A673 (cell line): Measurements from ENCODE around the gene KISS1. TPM values are rescaled to one million over a fixed set of nuclear protein-coding genes. Genes with fewer than 3 reads are reported as not detected.

ENCODE experiments used
- BruUV-seq: library from RNA; stranded (reverse); fragments of 400-500 nt; replicated peaks from 2 replicates; lab custom pipeline; 2021; lab: Mats Ljungman, UMichigan
- CTCF ChIA-PET: fragments of 300-600 bp; sonication (Branson Sonifier 250); formaldehyde crosslinking; loops from one replicate; lab custom pipeline; 2022; ENCODE audit warnings: antibody characterized with exemption; lab: Charles Lee
- POLR2A ChIA-PET: fragments of 300-600 bp; sonication (Branson Sonifier 250); formaldehyde crosslinking; loops from one replicate; lab custom pipeline; 2022; ENCODE audit warnings: antibody characterized with exemption; ENCODE audit not compliant: low non-redundant PET; lab: Charles Lee
- DNase-seq: peaks from one replicate; pipeline ENCODE4 v3.0.0-alpha.2; 2015; ENCODE audit warnings: low spot score
- H3K27ac ChIP-seq: fragments of 200-600 bp; sonication (generic); 2 replicates; pipeline ENCODE4 v1.5.1; 2016; ENCODE audit warnings: mixed run types, low read depth, mild to moderate bottlenecking, mixed read lengths, antibody characterized with exemption, low read length; ENCODE audit not compliant: poor library complexity, severe bottlenecking
- H3K27me3 ChIP-seq: fragments of 200-600 bp; sonication (generic); replicated peaks from 2 replicates; pipeline ENCODE4 v1.6.1; 2017; ENCODE audit warnings: mixed run types, low read depth, mild to moderate bottlenecking, mixed read lengths, antibody characterized with exemption, low read length; ENCODE audit not compliant: insufficient read depth, poor library complexity
- H3K36me3 ChIP-seq: fragments of 200-600 bp; sonication (generic); 2 replicates; pipeline ENCODE4 v1.6.1; 2016; ENCODE audit warnings: mixed run types, mild to moderate bottlenecking, mixed read lengths, antibody characterized with exemption, low read length; ENCODE audit not compliant: insufficient read depth, poor library complexity, severe bottlenecking
- H3K4me1 ChIP-seq: fragments of 200-600 bp; sonication (generic); 2 replicates; pipeline ENCODE4 v1.6.1; 2017; ENCODE audit warnings: mixed run types, mild to moderate bottlenecking, mixed read lengths, antibody characterized with exemption, low read length; ENCODE audit not compliant: insufficient read depth, poor library complexity, severe bottlenecking
- H3K4me3 ChIP-seq: fragments of 200-600 bp; sonication (generic); 2 replicates; pipeline ENCODE4 v1.5.1; 2016; ENCODE audit warnings: low read depth, mixed run types, mild to moderate bottlenecking, mixed read lengths, low read length; ENCODE audit not compliant: poor library complexity, severe bottlenecking
- H3K9me3 ChIP-seq: fragments of 200-600 bp; sonication (generic); 2 replicates; pipeline ENCODE4 v1.6.1; 2016; ENCODE audit warnings: mixed run types, low read depth, mild to moderate bottlenecking, mixed read lengths, antibody characterized with exemption, low read length; ENCODE audit not compliant: poor library complexity, severe bottlenecking
- EZH2 ChIP-seq: fragments of 200-600 bp; sonication (generic); IDR thresholded peaks from 2 replicates; pipeline ENCODE4 v1.6.1; 2017; ENCODE audit warnings: borderline replicate concordance, low read depth, mild to moderate bottlenecking, mixed read lengths, antibody characterized with exemption, low read length; ENCODE audit not compliant: poor library complexity, severe bottlenecking
- intact Hi-C: fragments of 100-400 bp; cut with micrococcal nuclease; formaldehyde crosslinking; loops from one replicate; pipeline ENCODE4 v1.10.0; 2022; ENCODE audit not compliant: unreplicated experiment
- total RNA-seq: library from RNA; stranded (reverse); gene quantifications from 2 replicates; pipeline ENCODE4 v1.2.3, GENCODE V29; 2021
- TF ChIP-seq, protein P1 (sequence below): fragments of 300-800, 200-600 bp; sonication (generic); conservative IDR thresholded peaks from 2 replicates; pipeline ENCODE4 v1.5.1; 2017; ENCODE audit warnings: low read depth, mild to moderate bottlenecking, antibody characterized with exemption, low read length, moderate library complexity, mixed read lengths

KISS1 gene
- total RNA-seq, 1 experiment from 2014 or later = not detected

DNA sequence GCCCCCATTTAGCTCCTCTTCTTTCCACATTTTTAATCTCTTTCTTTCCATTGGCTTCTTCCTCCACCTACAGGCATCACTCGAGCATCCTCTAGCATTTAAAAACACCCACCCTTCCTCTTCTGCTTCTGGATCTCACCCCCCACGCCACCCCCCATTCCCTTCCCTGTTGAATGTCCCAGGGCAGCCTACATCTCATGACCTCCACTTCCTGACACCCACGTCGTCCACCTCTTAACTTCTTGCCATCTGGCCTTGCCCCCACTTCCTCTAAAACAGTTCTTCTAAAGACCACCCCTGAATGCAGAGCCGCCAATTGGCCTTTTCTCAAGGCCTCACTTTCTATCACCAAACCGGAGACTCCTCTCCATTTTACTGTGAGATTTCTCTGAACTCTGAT is 38.3 kb downstream of the KISS1 start:
- ChIA-PET CTCF (no interaction called here), POLR2A (no interaction called here)
- intact Hi-C loops = no loop called here
- Histone ChIP-seq H3K4me3 (no peak overlapping the region), H3K27me3 (no peaks in the 10 kb centered on the region), H3K36me3 (no peaks in the 10 kb centered on the region), H3K4me1 (peaks cover 3% of the 10 kb centered on the region), H3K9me3 (no peaks in the 10 kb centered on the region), H3K27ac (no peak overlapping the region)
- no peak for DNase-seq
- no TSS peak for BruUV-seq
- TF ChIP-seq, protein P1, sequence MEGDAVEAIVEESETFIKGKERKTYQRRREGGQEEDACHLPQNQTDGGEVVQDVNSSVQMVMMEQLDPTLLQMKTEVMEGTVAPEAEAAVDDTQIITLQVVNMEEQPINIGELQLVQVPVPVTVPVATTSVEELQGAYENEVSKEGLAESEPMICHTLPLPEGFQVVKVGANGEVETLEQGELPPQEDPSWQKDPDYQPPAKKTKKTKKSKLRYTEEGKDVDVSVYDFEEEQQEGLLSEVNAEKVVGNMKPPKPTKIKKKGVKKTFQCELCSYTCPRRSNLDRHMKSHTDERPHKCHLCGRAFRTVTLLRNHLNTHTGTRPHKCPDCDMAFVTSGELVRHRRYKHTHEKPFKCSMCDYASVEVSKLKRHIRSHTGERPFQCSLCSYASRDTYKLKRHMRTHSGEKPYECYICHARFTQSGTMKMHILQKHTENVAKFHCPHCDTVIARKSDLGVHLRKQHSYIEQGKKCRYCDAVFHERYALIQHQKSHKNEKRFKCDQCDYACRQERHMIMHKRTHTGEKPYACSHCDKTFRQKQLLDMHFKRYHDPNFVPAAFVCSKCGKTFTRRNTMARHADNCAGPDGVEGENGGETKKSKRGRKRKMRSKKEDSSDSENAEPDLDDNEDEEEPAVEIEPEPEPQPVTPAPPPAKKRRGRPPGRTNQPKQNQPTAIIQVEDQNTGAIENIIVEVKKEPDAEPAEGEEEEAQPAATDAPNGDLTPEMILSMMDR = no peak
- no peak for TF ChIP-seq EZH2

DNA sequence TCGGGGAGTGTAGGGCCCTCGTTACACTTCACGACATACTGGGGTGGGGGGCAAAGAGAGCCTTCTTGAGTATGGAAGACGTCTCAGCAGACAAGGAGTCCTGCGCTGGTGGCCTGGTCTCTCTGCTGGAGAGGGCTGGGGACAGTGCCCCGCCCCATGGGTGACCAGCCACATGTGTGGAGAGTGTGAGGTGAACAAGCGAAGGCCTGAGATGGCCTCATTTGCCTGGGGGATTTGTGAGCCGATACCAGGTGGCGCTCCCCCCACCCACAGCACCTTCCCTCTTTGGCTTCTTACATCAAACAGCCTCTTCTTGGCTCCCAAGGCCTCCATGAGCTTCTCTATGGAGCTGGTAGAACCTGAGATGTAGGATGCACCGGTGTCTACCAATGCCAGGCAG is 40.4 kb downstream of the KISS1 start:
- TF ChIP-seq, protein P1 = no peak
- no peak for TF ChIP-seq EZH2
- Histone ChIP-seq H3K27me3 (no peaks in the 10 kb centered on the region), H3K4me3 (no peak overlapping the region), H3K36me3 (no peaks in the 10 kb centered on the region), H3K27ac (no peak overlapping the region), H3K9me3 (no peaks in the 10 kb centered on the region), H3K4me1 (peaks cover 6% of the 10 kb centered on the region)
- intact Hi-C loops = no loop called here
- DNase-seq = no peak
- ChIA-PET POLR2A (no interaction called here), CTCF (no interaction called here)
- BruUV-seq = no TSS peak

DNA sequence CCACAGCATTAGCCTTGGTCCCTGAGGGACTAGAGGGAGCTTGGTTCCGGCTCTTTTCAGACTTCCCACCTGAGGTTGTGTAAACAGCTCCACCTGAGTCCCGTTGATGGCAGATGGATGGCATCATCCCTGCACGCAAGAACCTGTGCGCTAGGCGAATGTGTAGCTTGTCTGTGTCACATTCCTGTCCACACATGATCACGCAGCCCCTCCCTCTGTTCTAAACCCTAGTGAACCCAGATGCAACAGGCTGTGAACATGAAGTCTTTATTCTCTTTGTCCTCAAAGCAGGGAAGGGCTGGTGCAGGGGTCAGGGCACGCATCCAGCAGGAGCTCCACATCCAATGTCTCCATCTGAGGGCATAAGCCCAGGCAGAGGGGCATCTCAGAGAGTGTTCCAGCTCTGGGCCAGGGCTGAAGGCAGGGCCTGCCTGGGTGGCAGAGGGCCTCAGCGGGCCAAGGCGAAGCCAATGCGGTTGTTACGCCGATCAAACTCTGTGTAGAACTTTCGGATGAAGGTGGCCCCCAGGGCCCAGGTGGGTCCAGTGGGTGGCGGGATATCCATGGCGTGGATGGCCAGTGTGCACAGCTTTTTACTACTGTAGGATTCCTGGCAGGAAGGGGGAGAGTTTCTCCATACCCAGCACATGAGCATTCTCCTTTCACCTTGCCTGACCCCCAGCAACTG is 41.6 kb downstream of the KISS1 start:
- Histone ChIP-seq H3K4me3 (no peak overlapping the region), H3K9me3 (no peaks in the 10 kb centered on the region), H3K27me3 (no peaks in the 10 kb centered on the region), H3K36me3 (no peaks in the 10 kb centered on the region), H3K27ac (no peak overlapping the region), H3K4me1 (peaks cover 6% of the 10 kb centered on the region)
- intact Hi-C loops = no loop called here
- no peak for TF ChIP-seq EZH2
- TF ChIP-seq, protein P1 = no peak
- CTCF ChIA-PET = no interaction called here
- POLR2A ChIA-PET = no interaction called here
- no peak for DNase-seq
- no TSS peak for BruUV-seq
